Common myeloid progenitor, CD34-positive (primary cell): ENCODE data around the gene ZNF747.

ENCODE experiments used
- CTCF ChIA-PET: fragments of 350-600 bp; sonication (Branson Sonifier 250); formaldehyde crosslinking; loops from one replicate; lab custom pipeline; 2021; ENCODE audit warnings: antibody characterized with exemption; lab: Charles Lee
- POLR2A ChIA-PET: fragments of 350-600 bp; sonication (Branson Sonifier 250); formaldehyde crosslinking; loops from one replicate; lab custom pipeline; 2021; ENCODE audit warnings: antibody characterized with exemption; lab: Charles Lee
- DNase-seq, 3 donors: peaks; one replicate each; pipeline versions ENCODE4 v3.0.0 to v3.0.0-alpha.2; 2013
- H3K27ac ChIP-seq, 2 experiments: 1 replicate in 1 of 2; 2 replicates in 1 of 2; pipeline ENCODE4 v1.7.0; 2013; ENCODE audit warnings: inconsistent platforms in 2 of 2, low read length in 2 of 2, mild to moderate bottlenecking in 2 of 2, low read depth in 1 of 2, moderate library complexity in 1 of 2; ENCODE audit not compliant: severe bottlenecking in 2 of 2, insufficient read depth in 1 of 2, poor library complexity in 1 of 2
- H3K27me3 ChIP-seq, 5 experiments: replicated peaks in 2 of 5; 1 replicate in 3 of 5; 2 replicates in 2 of 5; pipeline versions ENCODE4 v1.6.1 to v1.7.0; 2013; ENCODE audit warnings: low read length in 4 of 5, mild to moderate bottlenecking in 2 of 5, moderate library complexity in 2 of 5, inconsistent platforms in 1 of 5; ENCODE audit not compliant: insufficient read depth in 5 of 5, control insufficient read depth in 4 of 5
- H3K36me3 ChIP-seq, 4 experiments: 1 replicate in 2 of 4; 2 replicates in 2 of 4; pipeline versions ENCODE4 v1.6.1 to v1.7.0; 2013; ENCODE audit warnings: low read length in 3 of 4, control low read depth in 1 of 4, mild to moderate bottlenecking in 1 of 4; ENCODE audit not compliant: control insufficient read depth in 4 of 4, insufficient read depth in 4 of 4
- H3K4me1 ChIP-seq, 4 experiments: 1 replicate in 3 of 4; 2 replicates in 1 of 4; pipeline versions ENCODE4 v1.6.1 to v1.7.1; 2013; ENCODE audit warnings: low read length in 3 of 4, mild to moderate bottlenecking in 3 of 4, control low read depth in 1 of 4, inconsistent platforms in 1 of 4, moderate library complexity in 1 of 4; ENCODE audit not compliant: control insufficient read depth in 4 of 4, insufficient read depth in 4 of 4; ENCODE audit errors: control extremely low read depth in 1 of 4
- H3K4me3 ChIP-seq, 7 experiments: 1 replicate in 4 of 7; 2 replicates in 3 of 7; pipeline versions ENCODE4 v1.5.1 to v1.7.0; 2013; ENCODE audit warnings: mild to moderate bottlenecking in 7 of 7, low read length in 6 of 7, moderate library complexity in 6 of 7, inconsistent platforms in 2 of 7, low read depth in 2 of 7, control low read depth in 1 of 7; ENCODE audit not compliant: insufficient read depth in 4 of 7, control insufficient read depth in 1 of 7; ENCODE audit errors: extremely low read depth in 1 of 7
- H3K9me3 ChIP-seq, 5 experiments: 1 replicate in 4 of 5; 2 replicates in 1 of 5; pipeline versions ENCODE4 v1.6.1 to v1.7.1; 2013; ENCODE audit warnings: low read length in 4 of 5, mild to moderate bottlenecking in 2 of 5, inconsistent platforms in 1 of 5, low read depth in 1 of 5, moderate library complexity in 1 of 5; ENCODE audit not compliant: control insufficient read depth in 4 of 5, insufficient read depth in 2 of 5; ENCODE audit errors: control extremely low read depth in 1 of 5
- WGBS: methylation state at CpG from one replicate; pipeline ENCODE4 v1.1.5; 2013; ENCODE audit not compliant: insufficient coverage; 5-methylcytosine and 5-hydroxymethylcytosine counted together

Gene ZNF747

GRCh38 chr16:30530163-30531037 is 4.3 kb downstream of the ZNF747 start:
- Histone ChIP-seq H3K27me3 (no peaks in the 10 kb centered on the region), H3K4me1 (peaks cover 6 to 51% (median 43%) of the 10 kb centered on the region in 4 experiments)
- POLR2A ChIA-PET, result no interaction called here

GRCh38 chr16:30528799-30529457 is 5.7 kb downstream of the ZNF747 start:
- Histone ChIP-seq H3K4me3 (no peak overlapping the region), H3K4me1 (peaks cover 6 to 40% (median 32%) of the 10 kb centered on the region in 4 experiments), H3K36me3 (peaks cover 4 to 35% (median 27%) of the 10 kb centered on the region in 4 experiments), H3K9me3 (no peaks in the 10 kb centered on the region), H3K27ac (peak overlapping the region in 1 of 2 experiments; percentile 88), H3K27me3 (no peaks in the 10 kb centered on the region)
- no peak for DNase-seq
- WGBS, result 83% methylated on average over 4 of the region's 4 CpGs
- CTCF ChIA-PET, result interaction anchor here (0.8 to 1.6 kb wide), 5 partner anchors 18 to 100 kb away, joined by 3 to 6 read pairs (median 4); no protein-coding TSS in a partner anchor
- POLR2A ChIA-PET, result interaction anchor here (0.6 to 1.0 kb wide), 2 partner anchors 18 to 1279 kb away, joined by 3 to 10 read pairs; no protein-coding TSS in a partner anchor

More at GRCh38 chr16:30530163-30531037, 4.3 kb downstream of the ZNF747 start:
- Histone ChIP-seq H3K9me3 (no peaks in the 10 kb centered on the region), H3K4me3 (no peak overlapping the region), H3K36me3 (peaks cover 4 to 26% (median 17%) of the 10 kb centered on the region in 4 experiments), H3K27ac (peak overlapping the region in 1 of 2 experiments; percentile 49)
- CTCF ChIA-PET, result interaction anchor here (1.0 to 1.6 kb wide), 2 partner anchors 85 to 99 kb away, joined by 3 to 6 read pairs; partner anchors contain the start of gene SEPHS2
- peak in 1 of 3 donors; percentile 30 for DNase-seq
- 89% methylated on average over 10 of the region's 13 CpGs for WGBS

DNA sequence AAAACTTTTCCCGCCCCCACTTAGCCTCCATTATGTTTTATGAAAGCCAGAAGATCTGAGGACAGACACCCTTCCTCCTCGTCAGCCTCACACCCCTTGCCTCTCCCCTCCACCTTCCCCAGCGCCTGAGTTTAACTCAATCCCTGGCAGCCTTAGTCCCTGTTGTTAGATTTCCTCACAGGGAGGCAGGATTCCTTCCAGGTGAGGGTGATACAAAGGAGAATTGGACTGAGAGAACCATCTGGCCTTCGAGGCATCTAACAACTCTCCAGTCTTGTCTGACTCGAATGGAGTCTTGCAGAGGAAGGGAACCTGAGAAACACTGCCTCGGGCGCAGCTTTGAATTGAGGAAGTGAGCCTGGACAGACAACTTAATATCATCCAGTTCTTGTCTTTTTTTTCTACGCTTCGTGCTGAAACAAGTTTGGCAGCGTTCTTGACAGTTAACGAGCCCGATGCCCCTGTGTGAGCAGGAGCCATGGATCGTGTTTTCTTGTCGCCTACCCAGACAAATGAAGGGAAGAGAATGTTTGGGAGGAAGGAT is 7.0 kb downstream of the ZNF747 start:
- DNase-seq, result peak; percentile 70 to 92 (median 87)
- H3K27ac ChIP-seq, result peak overlapping the region; percentile 87 to 88
- ChIA-PET CTCF (interaction anchor here (1.1 to 1.6 kb wide), 4 partner anchors 17 to 77 kb away, joined by 3 to 4 read pairs (median 4); no protein-coding TSS in a partner anchor), POLR2A (interaction anchor here (0.6 to 1.5 kb wide), 4 partner anchors 8 to 132 kb away, joined by 3 to 7 read pairs (median 6); partner anchors contain the start of gene SEPHS2)
- 8% methylated on average over 11 of the region's 14 CpGs for WGBS
- no peaks in the 10 kb centered on the region for H3K9me3 ChIP-seq
- peak overlapping the region; percentile 53 to 91 (median 83) for H3K4me3 ChIP-seq
- H3K27me3 ChIP-seq, result no peaks in the 10 kb centered on the region
- H3K36me3 ChIP-seq, result peaks cover 4 to 36% (median 25%) of the 10 kb centered on the region in 4 experiments
- peaks cover 6 to 32% (median 23%) of the 10 kb centered on the region in 4 experiments for H3K4me1 ChIP-seq

- peak; percentile 96 to 99 (median 98) for DNase-seq
- CTCF ChIA-PET, result interaction anchor here (0.9 to 1.1 kb wide), 2 partner anchors 35 to 170 kb away, joined by 3 to 4 read pairs; no protein-coding TSS in a partner anchor
- peaks cover 4 to 32% (median 22%) of the 10 kb centered on the region in 4 experiments for H3K36me3 ChIP-seq
- under 1% methylated on average over 70 of the region's 79 CpGs for WGBS
- H3K27me3 ChIP-seq, result no peaks in the 10 kb centered on the region
- peaks cover 6 to 32% (median 23%) of the 10 kb centered on the region in 4 experiments for H3K4me1 ChIP-seq
- POLR2A ChIA-PET, result interaction anchor here (0.6 to 1.5 kb wide), 3 partner anchors 9 to 82 kb away, joined by 5 to 7 read pairs (median 6); partner anchors contain the start of gene SEPHS2
- peak overlapping the region; percentile 87 to 88 for H3K27ac ChIP-seq
- peak overlapping the region; percentile 82 to 91 (median 83) for H3K4me3 ChIP-seq
- no peaks in the 10 kb centered on the region for H3K9me3 ChIP-seq
Observed at GRCh38 chr16:30526823-30527634, 7.6 kb downstream of the ZNF747 start.

DNA sequence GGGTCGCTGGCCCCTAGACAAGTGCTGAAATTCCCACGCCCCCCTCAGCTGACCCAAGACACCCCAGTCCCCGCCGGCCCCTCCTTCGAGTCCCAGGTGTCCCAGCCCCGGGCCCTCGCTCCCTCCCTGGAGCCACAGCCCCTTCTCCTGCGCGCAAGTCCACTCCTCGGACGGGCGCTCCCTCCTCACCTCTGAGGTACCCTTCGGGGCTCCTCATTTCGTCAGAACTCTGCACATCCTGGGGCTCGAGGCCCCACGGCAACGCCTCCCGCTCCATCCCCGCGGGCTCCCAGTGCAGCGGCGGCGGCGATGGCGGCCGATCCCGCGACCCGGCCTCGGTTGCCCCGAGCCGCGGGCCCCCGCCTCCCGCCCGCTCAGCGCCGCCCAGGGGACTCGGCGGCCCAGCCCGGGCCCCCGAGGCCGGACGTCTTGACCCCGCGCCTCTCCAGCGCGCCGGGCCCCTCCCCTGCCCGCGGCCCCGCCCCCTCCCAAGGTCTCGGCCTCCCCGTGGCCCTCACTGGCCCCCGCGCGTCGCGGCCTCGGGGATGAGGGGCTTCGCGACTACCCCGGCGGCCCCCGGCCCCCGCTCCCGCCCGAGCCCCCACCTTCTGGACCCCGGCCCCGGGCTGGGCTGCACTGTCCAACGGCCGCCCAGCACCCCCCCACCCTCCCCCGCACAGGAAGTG is 8.4 kb downstream of the ZNF747 start, which contains the start of gene ZNF768:
TSS of gene ZNF768 (minus strand) at position 430 of the 686 bp plus-strand sequence. CDS start at position 277, 153 bp downstream.
- CTCF ChIA-PET, result interaction anchor here (0.9 to 1.6 kb wide), 4 partner anchors 9 to 171 kb away, joined by 3 to 7 read pairs (median 4); partner anchors contain the start of genes ITGAL and ZNF747
- WGBS, result under 1% methylated on average over 39 of the region's 73 CpGs

More for the DNA sequence above, 8.4 kb downstream of the ZNF747 start, which contains the start of gene ZNF768:
- Histone ChIP-seq H3K9me3 (no peaks in the 10 kb centered on the region), H3K27ac (peak within 1 kb of the TSS; percentile 87 to 88), H3K4me3 (peak within 1 kb of the TSS; percentile 82 to 91 (median 83)), H3K36me3 (peaks cover 4 to 34% (median 23%) of the 10 kb centered on the region in 4 experiments), H3K4me1 (peaks cover 6 to 32% (median 23%) of the 10 kb centered on the region in 4 experiments), H3K27me3 (no peaks in the 10 kb centered on the region)
- POLR2A ChIA-PET, result interaction anchor here (1.5 kb wide), 1 partner anchor 9 kb away, joined by 5 read pairs; no protein-coding TSS in a partner anchor
- peak; percentile 45 to 76 (median 67) for DNase-seq
